Esophagus squamous epithelium (tissue), 4 donors: ENCODE data around the gene TOGARAM1.

Experiments
- POLR2A ChIP-seq, 4 donors: fragments of 450-650 bp; IDR thresholded peaks; one replicate each; pipeline ENCODE4 v1.6.1; 2017; ENCODE audit warnings: antibody characterized with exemption in 4 of 4, mild to moderate bottlenecking in 4 of 4, moderate library complexity in 3 of 4
- TF ChIP-seq, protein P1 (sequence below), 6 experiments: fragments of 450-650 bp in 4 of 6; fragments of 200-600 bp in 2 of 6; sonication (generic) in 2 of 6; IDR thresholded peaks; one replicate each; pipeline ENCODE4 v1.5.1; 2016 to 2019; ENCODE audit warnings: antibody characterized with exemption in 6 of 6, mild to moderate bottlenecking in 4 of 6, moderate library complexity in 4 of 6

DNA sequence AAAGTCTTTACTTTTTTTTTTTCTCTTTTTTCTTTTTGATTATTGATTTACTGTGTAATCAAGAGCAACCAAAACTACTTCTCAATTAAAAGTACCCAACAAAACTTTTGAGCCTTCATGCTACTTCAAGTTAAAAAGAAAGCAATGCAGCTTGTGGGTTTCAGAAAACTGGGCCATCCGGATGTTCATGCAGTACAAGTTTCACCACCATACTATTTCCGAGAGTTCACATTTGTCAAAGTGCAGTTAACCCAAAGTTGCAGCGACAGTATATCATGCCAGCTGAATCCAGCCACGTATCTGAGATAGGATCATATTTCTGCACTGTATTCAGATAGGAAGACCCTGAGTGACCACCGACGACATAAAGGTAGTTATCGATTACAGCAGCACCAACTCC lies 33.2 kb upstream of the TOGARAM1 start:
- TF ChIP-seq, protein P1, sequence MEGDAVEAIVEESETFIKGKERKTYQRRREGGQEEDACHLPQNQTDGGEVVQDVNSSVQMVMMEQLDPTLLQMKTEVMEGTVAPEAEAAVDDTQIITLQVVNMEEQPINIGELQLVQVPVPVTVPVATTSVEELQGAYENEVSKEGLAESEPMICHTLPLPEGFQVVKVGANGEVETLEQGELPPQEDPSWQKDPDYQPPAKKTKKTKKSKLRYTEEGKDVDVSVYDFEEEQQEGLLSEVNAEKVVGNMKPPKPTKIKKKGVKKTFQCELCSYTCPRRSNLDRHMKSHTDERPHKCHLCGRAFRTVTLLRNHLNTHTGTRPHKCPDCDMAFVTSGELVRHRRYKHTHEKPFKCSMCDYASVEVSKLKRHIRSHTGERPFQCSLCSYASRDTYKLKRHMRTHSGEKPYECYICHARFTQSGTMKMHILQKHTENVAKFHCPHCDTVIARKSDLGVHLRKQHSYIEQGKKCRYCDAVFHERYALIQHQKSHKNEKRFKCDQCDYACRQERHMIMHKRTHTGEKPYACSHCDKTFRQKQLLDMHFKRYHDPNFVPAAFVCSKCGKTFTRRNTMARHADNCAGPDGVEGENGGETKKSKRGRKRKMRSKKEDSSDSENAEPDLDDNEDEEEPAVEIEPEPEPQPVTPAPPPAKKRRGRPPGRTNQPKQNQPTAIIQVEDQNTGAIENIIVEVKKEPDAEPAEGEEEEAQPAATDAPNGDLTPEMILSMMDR (IDR thresholded peaks at IDR 0.05) = no peak
- TF ChIP-seq POLR2A (IDR thresholded peaks at IDR 0.05) = no peak
